Sigmoid colon (tissue), 7 donors: ENCODE results near the gene CPXM2. TPM values are rescaled to one million over a fixed set of nuclear protein-coding genes. Genes with fewer than 3 reads are reported as not detected.

Experiments
- DNase-seq: peaks from one replicate; pipeline ENCODE4 v3.0.0-alpha.2; 2019
- H3K27ac ChIP-seq, 4 donors: fragments of 200-600 bp; sonication (generic); one replicate each; pipeline ENCODE4 v1.5.1; 2016 to 2019; ENCODE audit warnings: mild to moderate bottlenecking in 1 of 4
- H3K27me3 ChIP-seq, 3 donors: fragments of 200-600 bp; sonication (generic); one replicate each; pipeline ENCODE4 v1.5.1; 2019; ENCODE audit warnings: mild to moderate bottlenecking in 1 of 3
- H3K36me3 ChIP-seq, 4 donors: fragments of 200-600 bp; sonication (generic); one replicate each; pipeline ENCODE4 v1.5.1; 2016 to 2019
- H3K4me1 ChIP-seq, 4 donors: fragments of 200-600 bp; sonication (generic); one replicate each; pipeline ENCODE4 v1.5.1; 2017 to 2019
- H3K4me3 ChIP-seq, 4 donors: fragments of 200-600 bp; sonication (generic); one replicate each; pipeline ENCODE4 v1.5.1; 2017 to 2019; ENCODE audit warnings: mild to moderate bottlenecking in 2 of 4, moderate library complexity in 1 of 4
- H3K9me3 ChIP-seq, 4 donors: fragments of 200-600 bp in 3 of 4; sonication (generic) in 3 of 4; one replicate each; pipeline versions ENCODE4 v1.5.1 to v1.6.1; 2013 to 2019
- EP300 ChIP-seq, 4 donors: sonication (generic); formaldehyde crosslinking; IDR thresholded peaks; one replicate each; pipeline ENCODE4 v1.6.1; 2017; ENCODE audit warnings: antibody characterized with exemption in 4 of 4
- POLR2A ChIP-seq, 2 donors: fragments of 450-650 bp; IDR thresholded peaks; one replicate each; pipeline ENCODE4 v1.6.1; 2016; ENCODE audit warnings: antibody characterized with exemption in 2 of 2, mild to moderate bottlenecking in 2 of 2, moderate library complexity in 2 of 2
- POLR2AphosphoS5 ChIP-seq, 4 donors: sonication (generic); formaldehyde crosslinking; IDR thresholded peaks; one replicate each; pipeline ENCODE4 v1.6.1; 2017; ENCODE audit warnings: antibody characterized with exemption in 4 of 4
- whole genome bisulfite sequencing, 2 donors: extraction: QIAGEN DNeasy Blood & Tissue Kit; methylation state at CpG; one replicate each; pipeline ENCODE4 v1.1.7; 2013; 5-methylcytosine and 5-hydroxymethylcytosine counted together
- intact Hi-C: fragments of 100-400 bp; cut with DNase I; formaldehyde crosslinking; loops from one replicate; pipeline ENCODE4 v1.15.1; 2023
- polyA plus RNA-seq, 3 donors: library from polyadenylated mRNA; stranded (reverse); fragments of 200-250 nt; gene quantifications; one replicate each; pipeline ENCODE4 v1.2.3, GENCODE V29; 2013
- total RNA-seq, 4 donors: library from RNA; depleted of rRNA; stranded (reverse); fragments of >200 nt; gene quantifications; one replicate each; pipeline ENCODE4 v1.1.0, GENCODE V29; 2016
- TF ChIP-seq, protein P1 (sequence below), 4 experiments: fragments of 450-650 bp in 3 of 4; fragments of 200-600 bp in 1 of 4; IDR thresholded peaks; one replicate each; pipeline ENCODE4 v1.5.1; 2016 to 2019; ENCODE audit warnings: antibody characterized with exemption in 4 of 4, mild to moderate bottlenecking in 3 of 4, moderate library complexity in 2 of 4
- donor health status: healthy with polysubstance abuse.
- donor health status: Bipolar disorder and iron deficiency.
- donor health status: healthy.

CPXM2 gene
- total and polyA plus RNA-seq, 7 donors, result 0.69 to 153 (median 48.5) TPM

GRCh38 chr10:123935680-123936079 lies 44.1 kb upstream of the CPXM2 start:
- no peak for TF ChIP-seq POLR2AphosphoS5 (IDR thresholded peaks at IDR 0.05)
- TF ChIP-seq POLR2A (IDR thresholded peaks at IDR 0.05), result no peak
- TF ChIP-seq, protein P1, sequence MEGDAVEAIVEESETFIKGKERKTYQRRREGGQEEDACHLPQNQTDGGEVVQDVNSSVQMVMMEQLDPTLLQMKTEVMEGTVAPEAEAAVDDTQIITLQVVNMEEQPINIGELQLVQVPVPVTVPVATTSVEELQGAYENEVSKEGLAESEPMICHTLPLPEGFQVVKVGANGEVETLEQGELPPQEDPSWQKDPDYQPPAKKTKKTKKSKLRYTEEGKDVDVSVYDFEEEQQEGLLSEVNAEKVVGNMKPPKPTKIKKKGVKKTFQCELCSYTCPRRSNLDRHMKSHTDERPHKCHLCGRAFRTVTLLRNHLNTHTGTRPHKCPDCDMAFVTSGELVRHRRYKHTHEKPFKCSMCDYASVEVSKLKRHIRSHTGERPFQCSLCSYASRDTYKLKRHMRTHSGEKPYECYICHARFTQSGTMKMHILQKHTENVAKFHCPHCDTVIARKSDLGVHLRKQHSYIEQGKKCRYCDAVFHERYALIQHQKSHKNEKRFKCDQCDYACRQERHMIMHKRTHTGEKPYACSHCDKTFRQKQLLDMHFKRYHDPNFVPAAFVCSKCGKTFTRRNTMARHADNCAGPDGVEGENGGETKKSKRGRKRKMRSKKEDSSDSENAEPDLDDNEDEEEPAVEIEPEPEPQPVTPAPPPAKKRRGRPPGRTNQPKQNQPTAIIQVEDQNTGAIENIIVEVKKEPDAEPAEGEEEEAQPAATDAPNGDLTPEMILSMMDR (IDR thresholded peaks at IDR 0.05), result no peak
- no peak for TF ChIP-seq EP300 (IDR thresholded peaks at IDR 0.05)
- Histone ChIP-seq H3K36me3 (no peaks in the 10 kb centered on the region), H3K4me3 (no peak overlapping the region), H3K27me3 (no peaks in the 10 kb centered on the region), H3K4me1 (peaks cover 0 to 3% (median 0%) of the 10 kb centered on the region in 4 donors), H3K9me3 (no peaks in the 10 kb centered on the region), H3K27ac (no peak overlapping the region)
- 97% methylated on average over 2 of the region's 2 CpGs for WGBS, 2 donors
- intact Hi-C loops, result no loop called here
- DNase-seq, result no peak

GRCh38 chr10:123934846-123935245 lies 43.2 kb upstream of the CPXM2 start:
- H3K27me3 ChIP-seq, result no peaks in the 10 kb centered on the region
- no peak for DNase-seq
- H3K9me3 ChIP-seq, result no peaks in the 10 kb centered on the region
- H3K27ac ChIP-seq, result no peak overlapping the region
- intact Hi-C loops, result no loop called here
- no peaks in the 10 kb centered on the region for H3K36me3 ChIP-seq
- TF ChIP-seq EP300 (IDR thresholded peaks at IDR 0.05), result no peak
- no peak for TF ChIP-seq POLR2A (IDR thresholded peaks at IDR 0.05)
- TF ChIP-seq, protein P1 (IDR thresholded peaks at IDR 0.05), result no peak
- no peak for TF ChIP-seq POLR2AphosphoS5 (IDR thresholded peaks at IDR 0.05)
- no peak overlapping the region for H3K4me3 ChIP-seq
- H3K4me1 ChIP-seq, result peaks cover 0 to 10% (median 4%) of the 10 kb centered on the region in 4 donors
- 61 to 87% methylated on average over 4 of the region's 4 CpGs for WGBS, 2 donors

- peaks cover 0 to 12% (median 9%) of the 10 kb centered on the region in 4 donors for H3K4me1 ChIP-seq
- no peaks in the 10 kb centered on the region for H3K36me3 ChIP-seq
- no peaks in the 10 kb centered on the region for H3K9me3 ChIP-seq
- 88 to 90% methylated on average over 9 of the region's 9 CpGs for WGBS, 2 donors
- TF ChIP-seq POLR2AphosphoS5 (IDR thresholded peaks at IDR 0.05), result peak in 2 of 4 donors; percentile 23 to 61
- TF ChIP-seq, protein P1 (IDR thresholded peaks at IDR 0.05), result no peak
- TF ChIP-seq POLR2A (IDR thresholded peaks at IDR 0.05), result no peak
- TF ChIP-seq EP300 (IDR thresholded peaks at IDR 0.05), result peak in 2 of 4 donors; percentile 8 to 56
- no peak overlapping the region for H3K4me3 ChIP-seq
- intact Hi-C loops, result no loop called here
- peak; percentile 75 for DNase-seq
- H3K27ac ChIP-seq, result peak overlapping the region; percentile 67 to 80 (median 73)
- no peaks in the 10 kb centered on the region for H3K27me3 ChIP-seq
Observed at GRCh38 chr10:123930340-123931001, 38.9 kb upstream of the CPXM2 start.

DNA sequence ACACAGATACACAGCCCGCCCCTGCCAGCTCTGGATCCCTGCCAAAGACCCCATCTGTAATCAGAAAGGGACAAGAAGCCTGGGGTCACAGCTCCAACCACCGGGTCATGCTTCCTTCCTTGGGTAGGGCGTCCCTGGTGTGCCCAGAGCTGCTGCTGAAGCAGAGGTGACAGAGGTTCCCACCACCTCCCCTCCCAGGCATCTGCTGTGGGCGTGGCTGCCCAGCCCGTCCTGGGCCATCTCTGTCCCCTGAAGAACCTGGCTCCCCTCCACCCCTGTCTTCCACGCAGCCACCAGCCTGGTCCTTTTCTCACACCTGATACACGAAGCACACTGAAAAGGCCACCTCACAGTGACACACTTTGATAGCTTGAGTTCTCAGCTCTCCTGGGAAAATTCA lies 38.2 kb upstream of the CPXM2 start:
- Histone ChIP-seq H3K36me3 (no peaks in the 10 kb centered on the region), H3K4me3 (no peak overlapping the region), H3K27me3 (no peaks in the 10 kb centered on the region), H3K9me3 (no peaks in the 10 kb centered on the region), H3K27ac (peak overlapping the region; percentile 67 to 80 (median 73)), H3K4me1 (peaks cover 0 to 12% (median 9%) of the 10 kb centered on the region in 4 donors)
- intact Hi-C loops, result no loop called here
- DNase-seq, result no peak
- TF ChIP-seq POLR2AphosphoS5 (IDR thresholded peaks at IDR 0.05), result no peak
- TF ChIP-seq, protein P1 (IDR thresholded peaks at IDR 0.05), result no peak
- no peak for TF ChIP-seq EP300 (IDR thresholded peaks at IDR 0.05)
- no peak for TF ChIP-seq POLR2A (IDR thresholded peaks at IDR 0.05)
- WGBS, 2 donors, result 69 to 81% methylated on average over 7 of the region's 7 CpGs
